Suprapubic skin (tissue), 4 donors: ENCODE results near the gene TXNRD3.

Source experiments
- EP300 ChIP-seq: sonication (generic); formaldehyde crosslinking; IDR thresholded peaks from one replicate; pipeline ENCODE4 v1.6.1; 2017; ENCODE audit warnings: antibody characterized with exemption
- POLR2A ChIP-seq, 2 donors: fragments of 450-650 bp; IDR thresholded peaks; one replicate each; pipeline ENCODE4 v1.6.1; 2017; ENCODE audit warnings: antibody characterized with exemption in 2 of 2, mild to moderate bottlenecking in 2 of 2, moderate library complexity in 2 of 2
- POLR2AphosphoS5 ChIP-seq, 3 donors: sonication (generic); formaldehyde crosslinking; IDR thresholded peaks; one replicate each; pipeline ENCODE4 v1.6.1; 2017; ENCODE audit warnings: antibody characterized with exemption in 3 of 3
- TF ChIP-seq, protein P1 (sequence below), 2 donors: fragments of 200-600 bp in 1 of 2; fragments of 450-650 bp in 1 of 2; sonication (generic) in 1 of 2; IDR thresholded peaks; one replicate each; pipeline ENCODE4 v1.5.1; 2016 to 2019; ENCODE audit warnings: antibody characterized with exemption in 2 of 2, mild to moderate bottlenecking in 1 of 2, moderate library complexity in 1 of 2

DNA sequence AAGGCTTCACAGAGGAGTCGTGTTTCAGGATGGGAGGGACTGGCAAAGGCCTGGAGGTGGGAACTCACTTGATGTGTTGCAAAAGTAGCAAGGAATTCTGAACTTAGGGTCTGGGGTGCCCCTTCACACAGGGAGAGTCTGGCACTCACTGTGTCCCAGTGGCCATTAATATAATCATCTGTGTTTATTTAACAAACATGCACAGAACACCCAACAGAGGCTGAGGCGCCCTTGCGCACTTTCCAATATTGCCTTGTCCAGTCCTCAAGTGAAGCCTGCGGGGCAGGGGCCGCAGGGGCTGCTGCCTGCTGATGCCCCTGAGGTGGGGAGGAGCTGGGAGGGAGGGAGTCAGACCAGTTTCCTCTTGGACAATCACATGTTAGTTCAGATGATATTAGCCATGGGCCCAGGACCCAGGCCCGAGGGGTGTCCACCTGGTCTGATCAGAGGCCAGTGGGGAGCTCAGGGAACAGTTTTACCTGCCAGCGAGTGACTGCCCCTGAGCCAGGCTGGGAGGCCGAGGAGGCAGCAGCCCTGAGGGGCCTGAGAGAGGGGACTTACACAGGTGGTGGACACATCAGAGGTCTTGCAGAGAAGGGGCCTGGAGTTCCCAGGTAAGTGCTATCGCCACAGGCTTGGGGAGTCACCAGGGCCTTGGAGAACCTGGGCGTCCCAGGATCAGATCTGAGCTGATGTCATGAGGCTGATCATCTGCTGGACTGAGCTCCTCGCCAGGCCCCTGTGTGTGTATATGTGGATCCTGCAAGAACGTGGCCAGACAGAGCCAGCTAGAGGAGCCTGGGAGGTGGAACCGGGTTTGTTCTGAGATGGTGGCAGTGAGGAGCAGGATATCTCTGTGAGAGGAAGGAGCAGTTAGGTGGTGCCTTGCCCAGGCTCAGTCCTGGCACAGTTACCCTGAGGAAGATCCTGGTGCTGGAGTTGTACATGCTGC lies 13.8 kb upstream of the TXNRD3 start:
- TF ChIP-seq, protein P1, sequence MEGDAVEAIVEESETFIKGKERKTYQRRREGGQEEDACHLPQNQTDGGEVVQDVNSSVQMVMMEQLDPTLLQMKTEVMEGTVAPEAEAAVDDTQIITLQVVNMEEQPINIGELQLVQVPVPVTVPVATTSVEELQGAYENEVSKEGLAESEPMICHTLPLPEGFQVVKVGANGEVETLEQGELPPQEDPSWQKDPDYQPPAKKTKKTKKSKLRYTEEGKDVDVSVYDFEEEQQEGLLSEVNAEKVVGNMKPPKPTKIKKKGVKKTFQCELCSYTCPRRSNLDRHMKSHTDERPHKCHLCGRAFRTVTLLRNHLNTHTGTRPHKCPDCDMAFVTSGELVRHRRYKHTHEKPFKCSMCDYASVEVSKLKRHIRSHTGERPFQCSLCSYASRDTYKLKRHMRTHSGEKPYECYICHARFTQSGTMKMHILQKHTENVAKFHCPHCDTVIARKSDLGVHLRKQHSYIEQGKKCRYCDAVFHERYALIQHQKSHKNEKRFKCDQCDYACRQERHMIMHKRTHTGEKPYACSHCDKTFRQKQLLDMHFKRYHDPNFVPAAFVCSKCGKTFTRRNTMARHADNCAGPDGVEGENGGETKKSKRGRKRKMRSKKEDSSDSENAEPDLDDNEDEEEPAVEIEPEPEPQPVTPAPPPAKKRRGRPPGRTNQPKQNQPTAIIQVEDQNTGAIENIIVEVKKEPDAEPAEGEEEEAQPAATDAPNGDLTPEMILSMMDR (IDR thresholded peaks at IDR 0.05), result no peak
- TF ChIP-seq EP300 (no peak), POLR2AphosphoS5 (IDR thresholded peaks at IDR 0.05) (no peak), POLR2A (IDR thresholded peaks at IDR 0.05) (no peak)
